Ovary (tissue), 3 donors: ENCODE measurements around the gene GCNT2.

Experiments
- EP300 ChIP-seq: sonication (generic); formaldehyde crosslinking; IDR thresholded peaks from one replicate; pipeline ENCODE4 v1.6.1; 2017; ENCODE audit warnings: antibody characterized with exemption
- POLR2A ChIP-seq: fragments of 450-650 bp; IDR thresholded peaks from one replicate; pipeline ENCODE4 v1.6.1; 2017; ENCODE audit warnings: antibody characterized with exemption, mild to moderate bottlenecking, moderate library complexity
- TF ChIP-seq, protein P1 (sequence below), 3 donors: fragments of 450-650 bp in 2 of 3; fragments of 200-600 bp in 1 of 3; IDR thresholded peaks; one replicate each; pipeline versions ENCODE4 v1.5.1 to v1.8.0; 2016 to 2022; ENCODE audit warnings: antibody characterized with exemption in 3 of 3, mild to moderate bottlenecking in 1 of 3
- donor health status: DM: no; HTN: no; CAD: no.

DNA sequence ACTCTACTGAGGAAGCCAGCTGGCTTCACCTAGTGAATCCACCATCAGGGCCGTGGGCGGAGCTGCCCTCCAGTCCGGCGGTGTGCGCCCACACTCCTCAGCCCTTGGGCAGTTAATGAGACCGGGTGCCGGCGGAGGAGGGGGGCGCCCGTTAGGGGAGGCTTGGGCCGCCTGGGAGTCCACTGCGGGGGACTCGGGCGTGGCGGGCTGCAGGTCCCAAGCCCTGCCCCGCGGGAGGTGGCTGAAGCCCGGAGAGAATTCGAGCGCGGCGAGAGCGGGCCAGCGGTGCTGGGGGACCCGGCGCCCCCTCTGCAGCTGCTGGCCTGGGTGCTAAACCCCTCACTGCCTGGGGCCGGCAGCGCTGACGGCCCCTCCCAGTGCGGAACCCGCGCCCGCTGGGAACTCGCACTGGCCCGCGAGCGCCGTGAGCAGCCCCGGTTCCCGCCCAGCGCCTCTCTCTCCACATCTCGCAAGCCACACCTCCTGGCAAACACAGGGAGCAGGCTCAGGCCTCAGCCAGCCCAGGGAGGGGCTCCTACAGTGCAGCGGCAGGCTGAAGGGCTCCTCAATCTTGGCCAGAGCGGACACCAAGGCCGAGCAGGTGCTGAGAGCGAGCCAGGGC, 38.4 kb upstream of the GCNT2 start:
- TF ChIP-seq, protein P1, sequence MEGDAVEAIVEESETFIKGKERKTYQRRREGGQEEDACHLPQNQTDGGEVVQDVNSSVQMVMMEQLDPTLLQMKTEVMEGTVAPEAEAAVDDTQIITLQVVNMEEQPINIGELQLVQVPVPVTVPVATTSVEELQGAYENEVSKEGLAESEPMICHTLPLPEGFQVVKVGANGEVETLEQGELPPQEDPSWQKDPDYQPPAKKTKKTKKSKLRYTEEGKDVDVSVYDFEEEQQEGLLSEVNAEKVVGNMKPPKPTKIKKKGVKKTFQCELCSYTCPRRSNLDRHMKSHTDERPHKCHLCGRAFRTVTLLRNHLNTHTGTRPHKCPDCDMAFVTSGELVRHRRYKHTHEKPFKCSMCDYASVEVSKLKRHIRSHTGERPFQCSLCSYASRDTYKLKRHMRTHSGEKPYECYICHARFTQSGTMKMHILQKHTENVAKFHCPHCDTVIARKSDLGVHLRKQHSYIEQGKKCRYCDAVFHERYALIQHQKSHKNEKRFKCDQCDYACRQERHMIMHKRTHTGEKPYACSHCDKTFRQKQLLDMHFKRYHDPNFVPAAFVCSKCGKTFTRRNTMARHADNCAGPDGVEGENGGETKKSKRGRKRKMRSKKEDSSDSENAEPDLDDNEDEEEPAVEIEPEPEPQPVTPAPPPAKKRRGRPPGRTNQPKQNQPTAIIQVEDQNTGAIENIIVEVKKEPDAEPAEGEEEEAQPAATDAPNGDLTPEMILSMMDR (IDR thresholded peaks at IDR 0.05) = no peak
- TF ChIP-seq EP300 = no peak
- TF ChIP-seq POLR2A = no peak
